Mesendoderm (in vitro differentiated cells): ENCODE data around the gene ZNF750.

ENCODE experiments used
- DNase-seq: peaks from one replicate; pipeline ENCODE4 v3.0.0; 2013
- H2AK5ac ChIP-seq: 2 replicates; pipeline ENCODE4 v1.6.1; 2013; ENCODE audit warnings: low read length, inconsistent platforms
- H2BK120ac ChIP-seq: 2 replicates; pipeline ENCODE4 v1.6.1; 2013; ENCODE audit warnings: low read depth, mild to moderate bottlenecking, low read length, moderate library complexity, mixed read lengths
- H2BK15ac ChIP-seq: replicated peaks from 2 replicates; pipeline ENCODE4 v1.6.1; 2013; ENCODE audit warnings: low read depth, mild to moderate bottlenecking, moderate library complexity
- H2BK5ac ChIP-seq: 2 replicates; pipeline ENCODE4 v1.6.1; 2013; ENCODE audit warnings: low read length, inconsistent platforms
- H3K18ac ChIP-seq: 2 replicates; pipeline ENCODE4 v1.6.1; 2013; ENCODE audit warnings: mild to moderate bottlenecking, low read length, mixed read lengths
- H3K23ac ChIP-seq: one replicate; pipeline ENCODE4 v1.6.1; 2013; ENCODE audit warnings: low read length
- H3K27ac ChIP-seq: 2 replicates; pipeline ENCODE4 v1.5.1; 2013; ENCODE audit warnings: low read depth, mild to moderate bottlenecking, inconsistent platforms, low read length, moderate library complexity
- H3K27me3 ChIP-seq: 2 replicates; pipeline ENCODE4 v1.6.1; 2013; ENCODE audit warnings: low read length, control low read depth, mild to moderate bottlenecking, inconsistent platforms; ENCODE audit not compliant: insufficient read depth, poor library complexity
- H3K36me3 ChIP-seq: 2 replicates; pipeline ENCODE4 v1.6.1; 2013; ENCODE audit warnings: low read length, inconsistent platforms; ENCODE audit not compliant: control insufficient read depth, insufficient read depth
- H3K4ac ChIP-seq: one replicate; pipeline ENCODE4 v1.6.1; 2013; ENCODE audit warnings: low read depth, mild to moderate bottlenecking, low read length, moderate library complexity
- H3K4me1 ChIP-seq: 2 replicates; pipeline ENCODE4 v1.6.1; 2013; ENCODE audit warnings: low read depth, low read length, inconsistent platforms; ENCODE audit not compliant: control insufficient read depth
- H3K4me2 ChIP-seq: 2 replicates; pipeline ENCODE4 v1.6.1; 2013; ENCODE audit warnings: low read length
- H3K4me3 ChIP-seq: 2 replicates; pipeline ENCODE4 v1.5.1; 2013; ENCODE audit warnings: mild to moderate bottlenecking, low read length
- H3K56ac ChIP-seq: one replicate; pipeline ENCODE4 v1.6.1; 2013; ENCODE audit warnings: low read length
- H3K79me1 ChIP-seq: 2 replicates; pipeline ENCODE4 v1.6.1; 2013; ENCODE audit warnings: low read length, inconsistent platforms
- H3K79me2 ChIP-seq: 2 replicates; pipeline ENCODE4 v1.6.1; 2013; ENCODE audit warnings: mild to moderate bottlenecking, low read length; ENCODE audit not compliant: control insufficient read depth, insufficient read depth
- H3K9ac ChIP-seq: 2 replicates; pipeline ENCODE4 v1.6.1; 2013; ENCODE audit warnings: low read length, inconsistent platforms
- H4K5ac ChIP-seq: one replicate; pipeline ENCODE4 v1.6.1; 2013; ENCODE audit warnings: low read length
- H4K8ac ChIP-seq: one replicate; pipeline ENCODE4 v1.6.1; 2013; ENCODE audit warnings: low read depth, mild to moderate bottlenecking, control low read depth, low read length, moderate library complexity
- WGBS: extraction: QIAGEN DNeasy Blood & Tissue Kit; methylation state at CpG from one replicate; pipeline ENCODE4 v1.1.7; 2013; ENCODE audit warnings: low lambda C conversion rate, missing lambda C conversion rate; ENCODE audit not compliant: insufficient coverage; ENCODE audit errors: extremely low coverage; 5-methylcytosine and 5-hydroxymethylcytosine counted together

The ZNF750 gene

GRCh38 chr17:82817947-82818346 lies 21.9 kb downstream of the ZNF750 start:
- no peak for DNase-seq
- H3K79me1 ChIP-seq = peaks cover 2% of the 10 kb centered on the region
- no peaks in the 10 kb centered on the region for H3K79me2 ChIP-seq
- no peak overlapping the region for H3K27ac ChIP-seq
- H3K9ac ChIP-seq = no peak overlapping the region
- no peak overlapping the region for H3K56ac ChIP-seq
- H4K5ac ChIP-seq = no peak overlapping the region
- H3K27me3 ChIP-seq = no peaks in the 10 kb centered on the region
- no peak overlapping the region for H3K23ac ChIP-seq
- H2BK5ac ChIP-seq = no peak overlapping the region
- no peaks in the 10 kb centered on the region for H3K4me1 ChIP-seq
- no peak overlapping the region for H4K8ac ChIP-seq
- no peak overlapping the region for H3K4me2 ChIP-seq
- H3K4ac ChIP-seq = no peak overlapping the region
- H3K18ac ChIP-seq = no peak overlapping the region
- H2AK5ac ChIP-seq = no peak overlapping the region
- no CpG with 5 or more reads among the region's 5 CpGs for WGBS
- H2BK120ac ChIP-seq = no peak overlapping the region
- no peak overlapping the region for H2BK15ac ChIP-seq
- H3K4me3 ChIP-seq = no peak overlapping the region
- peaks cover 7% of the 10 kb centered on the region for H3K36me3 ChIP-seq

- peaks cover 2% of the 10 kb centered on the region for H3K79me1 ChIP-seq
- no peak overlapping the region for H3K4me2 ChIP-seq
- no peak overlapping the region for H2BK5ac ChIP-seq
- H3K56ac ChIP-seq = no peak overlapping the region
- H3K4me3 ChIP-seq = no peak overlapping the region
- H3K27ac ChIP-seq = no peak overlapping the region
- no peaks in the 10 kb centered on the region for H3K79me2 ChIP-seq
- H2BK15ac ChIP-seq = no peak overlapping the region
- H3K4me1 ChIP-seq = no peaks in the 10 kb centered on the region
- H2AK5ac ChIP-seq = no peak overlapping the region
- H3K4ac ChIP-seq = no peak overlapping the region
- H3K27me3 ChIP-seq = no peaks in the 10 kb centered on the region
- DNase-seq = no peak
- H2BK120ac ChIP-seq = no peak overlapping the region
- no peak overlapping the region for H3K18ac ChIP-seq
- no CpG with 5 or more reads among the region's 7 CpGs for WGBS
- H3K36me3 ChIP-seq = peaks cover 8% of the 10 kb centered on the region
- H3K23ac ChIP-seq = no peak overlapping the region
- H4K8ac ChIP-seq = no peak overlapping the region
- H4K5ac ChIP-seq = no peak overlapping the region
- no peak overlapping the region for H3K9ac ChIP-seq
Measured at GRCh38 chr17:82816358-82816757, 23.5 kb downstream of the ZNF750 start.

GRCh38 chr17:82815790-82816305 lies 24.0 kb downstream of the ZNF750 start:
- Histone ChIP-seq H2BK120ac (no peak overlapping the region), H3K4ac (no peak overlapping the region), H3K27ac (no peak overlapping the region), H3K23ac (no peak overlapping the region), H3K36me3 (peaks cover 8% of the 10 kb centered on the region), H2AK5ac (no peak overlapping the region), H3K9ac (no peak overlapping the region), H4K8ac (no peak overlapping the region), H3K79me1 (peaks cover 2% of the 10 kb centered on the region), H3K56ac (no peak overlapping the region), H3K27me3 (no peaks in the 10 kb centered on the region), H4K5ac (no peak overlapping the region), H2BK15ac (no peak overlapping the region), H3K4me3 (no peak overlapping the region), H3K4me1 (no peaks in the 10 kb centered on the region), H2BK5ac (no peak overlapping the region), H3K79me2 (no peaks in the 10 kb centered on the region), H3K18ac (no peak overlapping the region), H3K4me2 (no peak overlapping the region)
- no CpG with 5 or more reads among the region's 13 CpGs for WGBS
- no peak for DNase-seq

- Histone ChIP-seq H3K79me2 (no peaks in the 10 kb centered on the region), H2AK5ac (no peak overlapping the region), H3K27ac (no peak overlapping the region), H3K4me1 (no peaks in the 10 kb centered on the region), H2BK5ac (no peak overlapping the region), H3K56ac (no peak overlapping the region), H3K23ac (no peak overlapping the region), H3K27me3 (no peaks in the 10 kb centered on the region), H3K9ac (no peak overlapping the region), H3K4me3 (no peak overlapping the region), H4K8ac (no peak overlapping the region), H3K18ac (no peak overlapping the region), H3K4me2 (no peak overlapping the region), H2BK15ac (no peak overlapping the region), H4K5ac (no peak overlapping the region), H3K79me1 (peaks cover 2% of the 10 kb centered on the region), H3K4ac (no peak overlapping the region), H2BK120ac (no peak overlapping the region), H3K36me3 (peaks cover 11% of the 10 kb centered on the region)
- no CpG with 5 or more reads among the region's 5 CpGs for WGBS
- DNase-seq = no peak
Measured at GRCh38 chr17:82815354-82815753, 24.5 kb downstream of the ZNF750 start.

- H3K27ac ChIP-seq = no peak overlapping the region
- H2BK120ac ChIP-seq = no peak overlapping the region
- H2BK15ac ChIP-seq = no peak overlapping the region
- no peak overlapping the region for H3K23ac ChIP-seq
- H4K5ac ChIP-seq = no peak overlapping the region
- no peak overlapping the region for H3K18ac ChIP-seq
- no peaks in the 10 kb centered on the region for H3K27me3 ChIP-seq
- H3K4me1 ChIP-seq = no peaks in the 10 kb centered on the region
- no peak overlapping the region for H2AK5ac ChIP-seq
- H3K4me2 ChIP-seq = no peak overlapping the region
- WGBS = no CpG with 5 or more reads among the region's 20 CpGs
- DNase-seq = no peak
- H3K36me3 ChIP-seq = peaks cover 11% of the 10 kb centered on the region
- no peak overlapping the region for H4K8ac ChIP-seq
- no peak overlapping the region for H3K56ac ChIP-seq
- H3K4ac ChIP-seq = no peak overlapping the region
- no peak overlapping the region for H3K9ac ChIP-seq
- H3K4me3 ChIP-seq = no peak overlapping the region
- H3K79me1 ChIP-seq = peaks cover 2% of the 10 kb centered on the region
- H2BK5ac ChIP-seq = no peak overlapping the region
- no peaks in the 10 kb centered on the region for H3K79me2 ChIP-seq
Measured at GRCh38 chr17:82814834-82815233, 25.0 kb downstream of the ZNF750 start.

GRCh38 chr17:82813299-82814051 lies 26.3 kb downstream of the ZNF750 start:
- no peak overlapping the region for H3K4ac ChIP-seq
- H2BK120ac ChIP-seq = no peak overlapping the region
- peaks cover 2% of the 10 kb centered on the region for H3K79me1 ChIP-seq
- H3K4me3 ChIP-seq = no peak overlapping the region
- no peak overlapping the region for H2BK15ac ChIP-seq
- no peaks in the 10 kb centered on the region for H3K4me1 ChIP-seq
- WGBS = no CpG with 5 or more reads among the region's 23 CpGs
- peaks cover 10% of the 10 kb centered on the region for H3K36me3 ChIP-seq
- H2BK5ac ChIP-seq = no peak overlapping the region
- no peak overlapping the region for H4K5ac ChIP-seq
- no peak overlapping the region for H3K4me2 ChIP-seq
- no peak overlapping the region for H2AK5ac ChIP-seq
- no peaks in the 10 kb centered on the region for H3K27me3 ChIP-seq
- no peak for DNase-seq
- H3K79me2 ChIP-seq = no peaks in the 10 kb centered on the region
- no peak overlapping the region for H3K27ac ChIP-seq
- H4K8ac ChIP-seq = no peak overlapping the region
- H3K9ac ChIP-seq = no peak overlapping the region
- no peak overlapping the region for H3K23ac ChIP-seq
- H3K18ac ChIP-seq = no peak overlapping the region
- H3K56ac ChIP-seq = no peak overlapping the region
